Left lung (tissue), 10 donors: ENCODE results near the gene TRIM14. TPM values are rescaled to one million over a fixed set of nuclear protein-coding genes. Genes with fewer than 3 reads are reported as not detected.

Experiments used
- ATAC-seq: fragments of 200-7000 bp; cut with Tn5 transposase; one replicate; pipeline ENCODE4 v1.9.1; 2020; ENCODE audit warnings: moderate library complexity
- DNase-seq, 4 donors: peaks; one replicate each; pipeline ENCODE4 v3.0.0-alpha.2; 2013 to 2020
- H3K27ac ChIP-seq, 2 donors: fragments of 200-600 bp; sonication (generic) in 1 of 2; one replicate each; pipeline versions ENCODE4 v1.5.0 to v1.8.0; 2020 to 2021
- H3K27me3 ChIP-seq, 2 donors: fragments of 200-600 bp; sonication (generic) in 1 of 2; one replicate each; pipeline versions ENCODE4 v1.5.0 to v1.8.0; 2020 to 2021
- H3K36me3 ChIP-seq, 2 donors: fragments of 200-600 bp; sonication (generic) in 1 of 2; one replicate each; pipeline versions ENCODE4 v1.5.0 to v1.8.0; 2020 to 2021
- H3K4me1 ChIP-seq, 2 donors: fragments of 200-600 bp; one replicate each; pipeline ENCODE4 v1.8.0; 2021
- H3K4me3 ChIP-seq, 2 donors: fragments of 200-600 bp; sonication (generic) in 1 of 2; one replicate each; pipeline versions ENCODE4 v1.5.0 to v1.8.0; 2020 to 2021; ENCODE audit warnings: mild to moderate bottlenecking in 1 of 2
- H3K9me3 ChIP-seq, 2 donors: fragments of 200-600 bp; sonication (generic) in 1 of 2; one replicate each; pipeline versions ENCODE4 v1.5.0 to v1.8.0; 2020 to 2021
- intact Hi-C, 2 donors: fragments of 100-400 bp; cut with DNase I; formaldehyde crosslinking; loops; one replicate each; pipeline versions ENCODE4 v1.11.2 to v1.14.2; 2022
- polyA plus RNA-seq, 6 donors: library from polyadenylated mRNA; unstranded; fragments of 120-200 nt; gene quantifications; one replicate each; pipeline ENCODE4 v1.2.1, GENCODE V29; 2013; ENCODE audit not compliant: insufficient read length in 6 of 6
- total RNA-seq, 2 donors: library from RNA; stranded (reverse); fragmentation: NEBNext Ultra II Directional; extraction: Animal tissue kit (Norgen Biotek cat#: 25700); gene quantifications; one replicate each; pipeline ENCODE4 v1.2.1, GENCODE V29; 2021
- TF ChIP-seq, protein P1 (sequence below), 2 donors: fragments of 200-600 bp; sonication (generic) in 1 of 2; IDR thresholded peaks; one replicate each; pipeline versions ENCODE4 v1.5.0 to v1.8.0; 2021; ENCODE audit warnings: antibody characterized with exemption in 2 of 2
- donor health status: DM: no; HTN: yes; CAD: no.
- donor health status: DM: no; HTN: no; CAD: no.

Gene TRIM14
- total and polyA plus RNA-seq, 8 donors = 9.0 to 37.2 (median 10.4) TPM

- TF ChIP-seq, protein P1, sequence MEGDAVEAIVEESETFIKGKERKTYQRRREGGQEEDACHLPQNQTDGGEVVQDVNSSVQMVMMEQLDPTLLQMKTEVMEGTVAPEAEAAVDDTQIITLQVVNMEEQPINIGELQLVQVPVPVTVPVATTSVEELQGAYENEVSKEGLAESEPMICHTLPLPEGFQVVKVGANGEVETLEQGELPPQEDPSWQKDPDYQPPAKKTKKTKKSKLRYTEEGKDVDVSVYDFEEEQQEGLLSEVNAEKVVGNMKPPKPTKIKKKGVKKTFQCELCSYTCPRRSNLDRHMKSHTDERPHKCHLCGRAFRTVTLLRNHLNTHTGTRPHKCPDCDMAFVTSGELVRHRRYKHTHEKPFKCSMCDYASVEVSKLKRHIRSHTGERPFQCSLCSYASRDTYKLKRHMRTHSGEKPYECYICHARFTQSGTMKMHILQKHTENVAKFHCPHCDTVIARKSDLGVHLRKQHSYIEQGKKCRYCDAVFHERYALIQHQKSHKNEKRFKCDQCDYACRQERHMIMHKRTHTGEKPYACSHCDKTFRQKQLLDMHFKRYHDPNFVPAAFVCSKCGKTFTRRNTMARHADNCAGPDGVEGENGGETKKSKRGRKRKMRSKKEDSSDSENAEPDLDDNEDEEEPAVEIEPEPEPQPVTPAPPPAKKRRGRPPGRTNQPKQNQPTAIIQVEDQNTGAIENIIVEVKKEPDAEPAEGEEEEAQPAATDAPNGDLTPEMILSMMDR (IDR thresholded peaks at IDR 0.05) = no peak
- peaks cover 0 to 8% of the 10 kb centered on the region in 2 donors for H3K36me3 ChIP-seq
- ATAC-seq (no peak), DNase-seq (no peak)
- no peaks in the 10 kb centered on the region for H3K9me3 ChIP-seq
- intact Hi-C loops = no loop called here
- no peaks in the 10 kb centered on the region for H3K27me3 ChIP-seq
- no peak overlapping the region for H3K4me3 ChIP-seq
- H3K27ac ChIP-seq = no peak overlapping the region
- peaks cover 2 to 14% of the 10 kb centered on the region in 2 donors for H3K4me1 ChIP-seq
These were observed 35.7 kb upstream of the TRIM14 start for GRCh38 chr9:98154678-98155077.

DNA sequence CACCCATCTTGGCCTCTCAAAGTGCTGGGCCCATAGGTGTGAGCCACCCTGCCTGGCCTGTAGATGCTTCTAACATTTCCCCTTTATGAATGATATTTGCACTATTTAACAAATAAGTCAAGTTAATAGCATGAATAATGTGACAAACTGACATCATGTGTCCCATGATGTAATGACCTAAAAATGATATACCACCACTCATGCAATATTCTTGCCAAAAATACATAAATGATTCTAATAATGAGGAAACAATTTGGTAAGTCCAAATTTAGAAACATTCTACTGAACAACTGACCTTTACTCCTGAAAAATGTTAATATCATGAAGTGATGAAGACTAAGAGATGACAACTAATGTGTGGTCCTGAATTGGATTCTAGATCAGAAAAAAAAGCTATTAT lies 33.5 kb upstream of the TRIM14 start:
- no peaks in the 10 kb centered on the region for H3K27me3 ChIP-seq
- no peak overlapping the region for H3K4me3 ChIP-seq
- peaks cover 0 to 8% of the 10 kb centered on the region in 2 donors for H3K36me3 ChIP-seq
- TF ChIP-seq, protein P1 (IDR thresholded peaks at IDR 0.05) = no peak
- DNase-seq (no peak), ATAC-seq (no peak)
- H3K4me1 ChIP-seq = peaks cover 2 to 15% of the 10 kb centered on the region in 2 donors
- H3K9me3 ChIP-seq = no peaks in the 10 kb centered on the region
- intact Hi-C loops = no loop called here
- H3K27ac ChIP-seq = no peak overlapping the region

DNA sequence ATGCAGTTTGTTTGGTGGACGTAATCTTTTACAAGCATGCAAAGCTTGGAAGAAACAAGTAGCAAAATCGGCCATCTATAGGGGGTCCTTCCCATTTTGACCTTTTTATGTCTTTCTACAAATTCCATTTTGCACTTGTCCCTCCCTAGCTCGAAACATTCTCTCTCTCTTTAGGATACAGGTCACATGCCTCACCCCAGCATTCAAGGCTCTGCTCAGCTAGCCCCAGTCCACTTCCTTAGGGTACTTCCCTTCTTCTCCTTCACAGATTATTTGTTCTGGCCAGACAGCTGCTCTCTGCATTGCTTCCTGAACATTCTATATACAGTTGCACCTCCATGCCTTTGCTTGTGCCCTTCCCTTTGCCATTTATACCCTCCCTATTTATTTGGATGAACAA lies 31.7 kb upstream of the TRIM14 start:
- TF ChIP-seq, protein P1 (IDR thresholded peaks at IDR 0.05) = no peak
- DNase-seq = no peak
- Histone ChIP-seq H3K27me3 (no peaks in the 10 kb centered on the region), H3K36me3 (no peaks in the 10 kb centered on the region), H3K27ac (peak overlapping the region in 1 of 2 donors; percentile 45), H3K9me3 (no peaks in the 10 kb centered on the region), H3K4me1 (peaks cover 2 to 31% of the 10 kb centered on the region in 2 donors), H3K4me3 (no peak overlapping the region)
- intact Hi-C loops = no loop called here
- peak; percentile 31 for ATAC-seq

DNA sequence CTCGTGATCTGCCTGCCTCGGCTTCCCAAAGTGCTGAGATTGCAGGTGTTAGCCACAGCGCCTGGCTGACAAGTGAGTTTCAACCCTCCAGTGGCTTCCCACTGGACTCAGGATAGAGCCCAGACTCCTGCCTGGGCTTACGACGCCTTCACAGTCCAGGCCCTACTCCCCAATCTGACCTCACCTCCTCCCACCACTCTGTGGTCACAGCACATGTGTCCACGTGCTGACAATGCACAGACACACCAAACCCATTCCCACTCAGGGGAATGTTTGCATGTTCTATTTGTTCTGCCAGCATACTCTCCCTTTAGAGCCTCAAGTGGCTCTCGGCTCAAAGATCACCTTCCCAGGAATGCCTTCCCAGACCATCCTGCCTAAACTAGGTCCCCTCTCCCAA lies 31.1 kb upstream of the TRIM14 start:
- intact Hi-C loops = no loop called here
- no peaks in the 10 kb centered on the region for H3K27me3 ChIP-seq
- DNase-seq (peak in 1 of 4 donors; percentile 55), ATAC-seq (peak; percentile 47)
- TF ChIP-seq, protein P1 (IDR thresholded peaks at IDR 0.05) = no peak
- H3K27ac ChIP-seq = peak overlapping the region; percentile 19 to 45
- H3K4me3 ChIP-seq = no peak overlapping the region
- no peaks in the 10 kb centered on the region for H3K36me3 ChIP-seq
- no peaks in the 10 kb centered on the region for H3K9me3 ChIP-seq
- H3K4me1 ChIP-seq = peaks cover 2 to 37% of the 10 kb centered on the region in 2 donors

GRCh38 chr9:98149422-98149821 lies 30.4 kb upstream of the TRIM14 start:
- TF ChIP-seq, protein P1 (IDR thresholded peaks at IDR 0.05) = no peak
- DNase-seq (no peak), ATAC-seq (no peak)
- H3K36me3 ChIP-seq = no peaks in the 10 kb centered on the region
- H3K27me3 ChIP-seq = no peaks in the 10 kb centered on the region
- H3K4me3 ChIP-seq = no peak overlapping the region
- intact Hi-C loops = no loop called here
- no peaks in the 10 kb centered on the region for H3K9me3 ChIP-seq
- no peak overlapping the region for H3K27ac ChIP-seq
- H3K4me1 ChIP-seq = peaks cover 2 to 39% of the 10 kb centered on the region in 2 donors
